VCaP (cell line): ENCODE results near the gene SLC6A3.

Experiments used
- H3K27ac ChIP-seq: fragments of 450-650 bp; 2 replicates; pipeline ENCODE4 v1.5.1; 2017
- TF ChIP-seq, protein P1 (sequence below): fragments of 450-650 bp; conservative IDR thresholded peaks from 2 replicates; pipeline ENCODE4 v1.5.1; 2017; ENCODE audit warnings: mild to moderate bottlenecking, moderate library complexity

Gene SLC6A3

DNA sequence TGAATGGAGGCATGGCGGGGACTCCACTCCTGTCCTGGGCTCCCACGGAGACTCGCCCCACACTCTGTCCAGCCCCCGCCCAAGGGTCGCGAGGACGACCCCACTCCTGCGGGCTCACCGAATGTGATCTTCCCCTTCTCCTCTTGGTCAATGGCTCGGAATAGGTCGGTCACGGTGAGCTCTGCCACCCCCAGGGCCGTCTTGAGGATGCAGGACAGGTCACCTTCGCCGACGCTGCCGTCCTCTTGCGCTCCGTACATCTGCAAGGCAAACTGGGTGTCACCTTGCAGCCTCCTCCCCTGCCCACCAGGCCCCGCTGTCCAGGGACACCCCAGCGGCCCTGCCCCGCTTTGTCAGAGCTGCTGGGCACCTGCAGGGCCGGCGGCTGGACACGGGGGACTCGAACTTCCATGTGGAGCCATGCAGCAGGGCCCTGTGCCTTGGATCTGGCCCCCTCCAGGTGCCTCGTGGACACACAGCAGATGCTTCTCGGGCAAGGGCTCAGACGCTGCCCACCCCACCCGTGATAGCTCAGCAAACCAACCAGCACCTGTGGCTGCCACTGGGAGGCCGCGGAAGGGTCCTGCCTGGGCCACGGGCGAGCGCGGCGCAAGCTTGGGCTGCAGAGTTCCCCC, 21.5 kb upstream of the SLC6A3 start:
- TF ChIP-seq, protein P1, sequence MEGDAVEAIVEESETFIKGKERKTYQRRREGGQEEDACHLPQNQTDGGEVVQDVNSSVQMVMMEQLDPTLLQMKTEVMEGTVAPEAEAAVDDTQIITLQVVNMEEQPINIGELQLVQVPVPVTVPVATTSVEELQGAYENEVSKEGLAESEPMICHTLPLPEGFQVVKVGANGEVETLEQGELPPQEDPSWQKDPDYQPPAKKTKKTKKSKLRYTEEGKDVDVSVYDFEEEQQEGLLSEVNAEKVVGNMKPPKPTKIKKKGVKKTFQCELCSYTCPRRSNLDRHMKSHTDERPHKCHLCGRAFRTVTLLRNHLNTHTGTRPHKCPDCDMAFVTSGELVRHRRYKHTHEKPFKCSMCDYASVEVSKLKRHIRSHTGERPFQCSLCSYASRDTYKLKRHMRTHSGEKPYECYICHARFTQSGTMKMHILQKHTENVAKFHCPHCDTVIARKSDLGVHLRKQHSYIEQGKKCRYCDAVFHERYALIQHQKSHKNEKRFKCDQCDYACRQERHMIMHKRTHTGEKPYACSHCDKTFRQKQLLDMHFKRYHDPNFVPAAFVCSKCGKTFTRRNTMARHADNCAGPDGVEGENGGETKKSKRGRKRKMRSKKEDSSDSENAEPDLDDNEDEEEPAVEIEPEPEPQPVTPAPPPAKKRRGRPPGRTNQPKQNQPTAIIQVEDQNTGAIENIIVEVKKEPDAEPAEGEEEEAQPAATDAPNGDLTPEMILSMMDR, result no peak
- H3K27ac ChIP-seq, result no peak overlapping the region

DNA sequence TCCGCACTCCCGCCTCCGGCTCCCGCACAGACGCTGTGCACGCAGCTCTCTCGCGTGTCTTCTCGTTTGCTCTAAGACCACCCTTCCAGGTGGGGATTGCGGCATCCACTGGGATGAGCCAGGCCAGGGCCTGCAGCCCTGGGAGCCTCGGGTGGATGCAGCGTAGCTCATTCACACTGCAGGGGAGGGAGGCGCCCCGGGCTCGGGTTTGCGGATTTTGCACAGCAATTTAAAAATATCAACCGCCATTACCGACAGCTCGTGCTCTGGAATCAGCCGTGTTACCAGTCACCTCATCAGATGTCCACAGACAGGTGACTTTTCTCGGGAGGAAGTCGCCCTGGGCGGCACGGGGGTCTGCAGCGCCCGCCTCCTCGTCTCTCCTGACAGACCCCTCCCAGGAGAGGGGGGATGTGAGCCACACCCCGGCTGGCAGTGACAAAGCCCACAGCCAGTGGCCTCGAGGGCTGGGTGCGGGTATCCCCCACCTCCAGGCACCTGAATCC, 20.8 kb upstream of the SLC6A3 start:
- TF ChIP-seq, protein P1, result no peak
- H3K27ac ChIP-seq, result no peak overlapping the region

DNA sequence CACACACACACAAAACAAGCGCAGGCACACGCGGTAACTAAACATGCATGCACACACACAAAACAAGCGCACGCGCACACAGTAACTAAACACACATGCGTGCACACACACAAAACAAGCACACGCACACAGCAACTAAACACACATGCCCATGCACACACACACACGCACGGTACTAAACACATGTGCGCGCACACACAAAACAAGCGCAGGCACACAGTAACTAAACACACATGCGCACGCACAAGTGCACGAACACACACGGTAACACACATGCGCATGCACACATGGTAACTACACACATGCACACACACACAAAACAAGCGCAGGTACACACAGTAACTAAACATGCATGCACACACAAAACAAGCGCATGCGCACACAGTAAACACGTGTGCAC, 19.9 kb upstream of the SLC6A3 start:
- no peak overlapping the region for H3K27ac ChIP-seq
- TF ChIP-seq, protein P1, result no peak

DNA sequence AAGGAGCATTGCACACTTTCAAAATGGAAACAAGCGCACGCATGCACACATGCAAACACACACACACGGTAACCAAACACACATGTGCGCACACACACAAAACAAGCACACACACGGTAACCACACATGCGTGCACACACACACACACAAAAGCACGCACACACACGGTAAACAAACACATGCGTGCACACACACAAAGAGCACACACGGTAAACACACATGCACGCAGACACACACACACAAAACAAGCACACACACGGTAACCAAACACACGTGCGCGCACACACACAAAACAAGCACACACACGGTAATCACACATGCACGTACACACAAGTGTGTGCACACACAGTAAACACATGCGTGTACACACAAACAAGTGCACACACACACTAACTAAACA, 19.3 kb upstream of the SLC6A3 start:
- TF ChIP-seq, protein P1, result no peak
- H3K27ac ChIP-seq, result no peak overlapping the region

DNA sequence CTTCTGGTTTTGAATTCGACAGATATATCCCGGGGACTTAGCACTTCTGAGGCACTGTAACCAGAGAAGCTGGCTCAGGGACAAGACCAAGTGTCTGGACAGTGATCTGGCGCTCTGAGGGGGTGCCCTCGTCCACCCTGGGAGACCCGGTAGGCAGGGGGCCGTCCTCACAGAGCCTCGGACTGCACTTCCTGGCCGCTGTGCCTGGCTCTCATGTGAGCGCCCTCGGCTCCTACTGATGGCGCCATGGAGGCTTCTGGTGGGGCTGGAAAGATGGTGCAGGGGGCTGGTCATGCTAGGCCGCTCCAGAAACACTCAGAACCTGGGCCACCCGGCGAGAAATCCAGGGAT, 18.8 kb upstream of the SLC6A3 start:
- H3K27ac ChIP-seq, result no peak overlapping the region
- TF ChIP-seq, protein P1, result no peak

DNA sequence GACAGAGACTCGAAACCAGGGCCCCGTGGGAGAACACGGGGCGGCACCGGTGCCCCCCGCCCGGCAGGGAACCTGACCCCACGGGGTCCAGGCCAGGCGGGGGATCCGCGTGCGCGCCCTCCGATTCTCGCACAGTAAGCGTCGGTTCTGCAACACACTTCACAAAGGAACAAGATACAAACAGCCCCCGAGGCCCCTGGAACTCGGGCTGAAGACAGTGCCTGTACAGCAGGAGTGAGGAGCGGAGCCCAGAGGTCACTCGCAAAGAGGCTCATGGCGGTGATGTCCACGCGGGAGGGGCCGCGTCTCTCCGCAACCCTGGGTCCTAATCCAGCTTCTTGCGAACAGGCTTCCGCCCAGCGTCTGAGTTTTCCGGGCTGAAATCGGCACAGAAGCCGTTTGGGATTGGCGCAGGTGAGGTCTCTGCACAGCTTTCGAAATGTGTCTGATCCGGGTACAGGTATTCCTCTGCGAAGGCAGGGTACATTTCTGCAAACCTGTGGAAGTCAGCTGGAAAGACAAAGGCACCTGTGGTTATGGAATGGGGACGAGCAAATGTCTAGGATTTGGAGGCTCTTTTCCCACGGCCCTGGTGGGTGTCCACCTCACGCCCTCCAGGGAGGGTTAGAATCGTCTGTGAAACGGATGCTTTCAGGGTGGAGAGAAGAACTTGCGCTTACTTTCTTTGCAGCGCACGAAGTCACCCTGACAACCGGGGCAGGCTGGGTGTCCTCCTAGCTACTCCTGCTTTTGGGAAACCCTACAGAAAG, 18.3 kb upstream of the SLC6A3 start:
- TF ChIP-seq, protein P1, result no peak
- H3K27ac ChIP-seq, result no peak overlapping the region

DNA sequence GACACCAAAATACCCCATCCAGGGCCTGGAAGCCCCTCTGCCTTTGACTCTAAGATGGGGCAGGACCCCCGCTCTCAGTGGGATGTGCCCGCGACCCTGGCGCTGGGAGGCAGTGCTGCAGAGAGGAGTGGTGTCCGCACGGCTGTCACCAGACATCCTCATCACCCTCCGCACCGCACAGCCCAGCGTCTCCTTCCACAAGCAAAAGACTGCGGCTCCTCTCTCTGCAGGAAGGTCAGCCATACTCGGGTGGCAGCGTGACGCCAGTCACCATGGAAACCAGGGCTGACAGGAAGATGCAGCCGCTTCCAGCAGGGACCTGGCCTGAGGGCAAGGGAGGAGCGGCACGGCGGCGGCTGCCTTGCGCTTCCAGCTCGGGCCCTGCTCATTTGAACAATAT, 17.1 kb upstream of the SLC6A3 start:
- TF ChIP-seq, protein P1, result no peak
- no peak overlapping the region for H3K27ac ChIP-seq
